SK-N-SH treated with all-trans-retinoic acid at 6 μM for 48 hours (cell line): ENCODE measurements around the gene IAPP.

Experiments used
- ARNTL ChIP-seq: fragments of 450-650 bp; formaldehyde crosslinking; IDR thresholded peaks from 2 replicates; pipeline ENCODE4 v1.5.0; 2020; ENCODE audit warnings: low read depth, mild to moderate bottlenecking, moderate library complexity, borderline replicate concordance
- CSRNP3 ChIP-seq: fragments of 250-450 bp; sonication (Bioruptor Pico); IDR thresholded peaks from 2 replicates; pipeline ENCODE4 v1.5.1; 2021; ENCODE audit warnings: mild to moderate bottlenecking, moderate library complexity
- PATZ1 ChIP-seq: fragments of 250-450 bp; sonication (Bioruptor Pico); IDR thresholded peaks from 2 replicates; pipeline ENCODE4 v1.8.0; 2020; ENCODE audit warnings: mild to moderate bottlenecking, moderate library complexity, borderline replicate concordance
- SNAI2 ChIP-seq: fragments of 250-450 bp; sonication (Bioruptor Pico); IDR thresholded peaks from 2 replicates; pipeline ENCODE4 v1.5.0; 2020; ENCODE audit warnings: mild to moderate bottlenecking, moderate library complexity
- TSHZ2 ChIP-seq: fragments of 250-450 bp; sonication (Bioruptor Pico); IDR thresholded peaks from 2 replicates; pipeline ENCODE4 v1.5.0; 2020; ENCODE audit warnings: mild to moderate bottlenecking, moderate library complexity
- ZNF8 ChIP-seq: fragments of 450-650 bp; formaldehyde crosslinking; IDR thresholded peaks from 2 replicates; pipeline ENCODE4 v1.5.0; 2020; ENCODE audit warnings: mild to moderate bottlenecking, moderate library complexity

GRCh38 chr12:21413369-21414277 lies 40.9 kb downstream of the IAPP start:
- no peak for TF ChIP-seq ARNTL (CRISPR knock-in tag)
- no peak for TF ChIP-seq SNAI2 (CRISPR knock-in tag)
- no peak for TF ChIP-seq CSRNP3 (CRISPR knock-in tag)
- no peak for TF ChIP-seq ZNF8
- no peak for TF ChIP-seq TSHZ2 (CRISPR knock-in tag)
- no peak for TF ChIP-seq PATZ1
